GM19023 (cell line): ENCODE measurements around the gene ZNF71.

Experiments
- ATAC-seq: cut with Tn5 transposase; IDR thresholded peaks from one replicate; pipeline ENCODE4 v1.9.1; 2021; ENCODE audit warnings: mild to moderate bottlenecking, moderate library complexity; ENCODE audit not compliant: unreplicated experiment

ZNF71 gene

DNA sequence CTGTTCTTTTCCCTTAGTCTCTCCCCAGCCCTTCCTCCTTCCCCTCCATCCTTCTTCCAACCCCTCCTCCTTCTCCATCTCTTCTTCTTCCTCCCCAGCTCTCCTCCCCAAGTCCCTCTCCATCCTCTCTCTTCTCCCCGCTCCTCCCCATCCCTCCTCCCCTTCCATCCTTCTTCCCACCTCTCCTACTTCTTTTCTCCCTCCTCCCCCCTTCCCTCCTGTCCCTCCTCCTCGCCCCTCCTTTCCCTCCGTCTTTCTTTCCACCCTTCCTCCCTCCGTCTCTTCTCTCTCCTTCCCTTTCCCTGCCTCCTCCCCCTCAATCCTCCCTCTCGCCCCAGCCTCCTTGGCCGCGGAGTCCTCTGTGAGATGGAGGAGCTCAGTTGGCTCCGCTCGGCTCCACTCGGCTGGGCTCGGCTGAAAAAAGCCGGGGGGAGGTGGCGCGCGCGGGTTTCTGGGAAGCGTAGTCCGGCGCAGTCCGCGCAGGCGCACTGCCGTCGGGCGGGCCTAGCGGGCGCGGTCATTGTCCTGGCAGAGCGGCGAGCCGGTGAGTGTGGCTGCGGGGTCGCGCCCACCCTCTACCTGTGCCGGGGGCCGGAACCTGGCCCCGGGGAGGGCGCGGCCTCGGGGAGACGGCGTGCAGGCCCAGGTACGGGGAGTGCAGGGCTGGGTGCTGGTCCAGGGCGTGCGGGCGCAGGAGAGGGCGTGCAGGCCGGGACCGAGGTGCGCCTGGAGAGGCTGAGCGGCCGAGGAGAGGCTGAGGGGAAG is at the start of gene ZNF71:
TSS of gene ZNF71 (plus strand) at position 520 of the 765 bp plus-strand sequence. CDS start 6,257 bp downstream, outside the sequence.
- peak; percentile 88 for ATAC-seq

DNA sequence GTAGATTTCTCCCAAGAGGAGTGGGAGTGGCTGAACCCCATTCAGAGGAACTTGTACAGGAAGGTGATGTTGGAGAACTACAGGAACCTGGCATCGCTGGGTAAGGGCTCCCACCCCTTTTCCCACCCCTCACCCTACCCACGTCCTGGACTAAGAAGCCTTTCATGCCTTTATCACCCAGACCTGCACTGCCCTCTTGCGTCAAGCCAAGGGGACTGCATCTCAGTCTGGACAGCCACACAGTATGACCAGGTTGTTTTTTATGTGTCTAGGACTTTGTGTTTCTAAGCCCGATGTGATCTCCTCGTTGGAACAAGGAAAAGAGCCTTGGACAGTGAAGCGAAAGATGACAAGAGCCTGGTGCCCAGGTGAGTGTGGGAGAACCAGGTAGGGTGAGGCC is 47.6 kb upstream of the ZNF71 start:
- ATAC-seq: no peak

DNA sequence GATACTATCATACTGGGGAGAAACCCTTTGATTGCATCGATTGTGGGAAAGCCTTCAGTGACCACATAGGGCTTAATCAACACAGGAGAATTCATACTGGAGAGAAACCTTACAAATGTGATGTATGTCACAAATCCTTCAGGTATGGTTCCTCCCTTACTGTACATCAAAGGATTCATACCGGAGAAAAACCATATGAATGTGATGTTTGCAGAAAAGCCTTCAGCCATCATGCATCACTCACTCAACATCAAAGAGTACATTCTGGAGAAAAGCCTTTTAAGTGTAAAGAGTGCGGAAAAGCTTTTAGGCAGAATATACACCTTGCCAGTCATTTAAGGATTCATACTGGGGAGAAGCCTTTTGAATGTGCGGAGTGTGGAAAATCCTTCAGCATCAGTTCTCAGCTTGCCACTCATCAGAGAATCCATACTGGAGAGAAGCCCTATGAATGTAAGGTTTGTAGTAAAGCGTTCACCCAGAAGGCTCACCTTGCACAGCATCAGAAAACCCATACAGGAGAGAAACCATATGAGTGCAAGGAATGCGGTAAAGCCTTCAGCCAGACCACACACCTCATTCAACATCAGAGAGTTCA is 40.7 kb upstream of the ZNF71 start:
- ATAC-seq: no peak

DNA sequence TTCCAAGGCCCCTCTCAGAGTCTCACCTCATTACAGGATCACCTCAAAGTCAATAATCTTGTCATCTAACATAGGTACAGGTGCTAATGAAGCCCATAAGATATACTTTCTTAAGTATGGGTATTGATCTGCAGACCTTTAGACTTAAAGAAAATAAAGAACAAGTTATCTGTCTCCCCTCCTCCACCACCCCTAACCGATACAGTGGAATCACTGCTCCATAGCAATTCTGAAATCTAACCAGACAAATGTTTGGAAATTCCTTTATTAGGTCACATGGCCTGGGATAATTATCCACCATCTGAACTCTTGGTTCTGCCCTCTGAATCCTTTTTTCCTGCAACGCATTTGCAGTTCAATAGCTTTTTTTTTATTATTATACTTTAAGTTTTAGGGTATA is 32.3 kb upstream of the ZNF71 start:
- ATAC-seq: no peak

DNA sequence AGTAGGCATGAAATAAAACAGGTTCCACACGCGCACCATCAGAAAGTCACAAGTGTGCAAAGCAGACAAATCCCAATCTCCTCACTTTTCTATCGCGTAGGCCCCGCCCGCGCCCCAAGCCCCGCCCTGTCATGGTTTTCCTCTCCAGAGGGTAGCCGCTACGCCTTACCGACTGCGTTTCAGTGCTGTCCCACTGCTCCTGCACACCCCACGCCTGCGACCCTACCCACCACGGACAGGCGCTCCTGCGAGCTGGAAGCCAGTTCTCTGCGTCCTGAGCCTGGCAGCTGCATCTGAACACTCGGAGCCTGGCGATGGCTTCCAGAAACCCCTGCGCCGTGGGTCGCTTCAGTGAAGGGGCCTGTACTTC is 28.2 kb upstream of the ZNF71 start:
- peak; percentile 36 for ATAC-seq

DNA sequence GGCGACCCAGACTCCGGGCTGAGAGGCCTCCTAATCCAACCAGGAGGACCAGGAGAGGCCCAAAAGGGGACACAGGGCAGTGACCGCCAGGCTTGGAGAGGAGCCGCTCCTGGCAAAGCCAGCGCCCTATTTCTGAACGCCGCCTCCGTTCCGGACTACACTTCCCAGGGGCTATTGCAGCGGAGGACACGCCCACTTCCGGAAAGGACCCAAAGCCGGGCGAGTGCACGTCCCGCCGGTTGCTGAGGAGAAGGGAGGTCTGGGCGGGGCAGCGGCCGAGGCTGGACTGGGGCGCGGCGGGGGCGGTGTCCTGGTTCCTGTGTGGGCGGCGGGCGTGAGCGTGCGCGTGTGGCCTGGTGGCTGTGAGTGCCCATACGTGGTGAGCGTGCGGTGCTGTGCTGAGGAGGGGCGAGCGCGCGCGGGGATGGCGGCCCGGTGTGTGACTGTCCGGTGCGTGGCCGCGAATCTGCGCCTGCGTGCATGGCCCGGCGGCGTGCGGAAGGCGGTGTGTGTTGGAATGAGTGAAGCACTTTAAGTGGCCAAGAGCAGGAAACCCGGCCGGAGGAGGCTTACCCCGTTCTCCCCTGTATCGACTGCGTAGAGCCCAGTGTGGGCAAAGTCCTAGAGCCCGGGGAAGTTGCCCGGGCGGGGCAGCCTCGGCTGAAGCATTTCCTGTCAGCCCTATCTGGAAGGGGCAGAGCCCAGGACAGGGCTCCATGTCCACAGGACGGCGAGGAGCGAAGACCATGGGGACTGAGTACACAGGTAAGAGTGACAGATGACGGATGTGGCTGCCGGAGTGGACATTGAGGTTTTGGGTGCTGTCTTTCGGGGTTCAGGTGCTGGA is 27.6 kb upstream of the ZNF71 start, which contains the start of gene ZNF470:
TSS of gene ZNF470 (plus strand) at position 195 of the 847 bp plus-strand sequence. CDS start 2,844 bp downstream, outside the sequence.
- ATAC-seq: peak; percentile 98

DNA sequence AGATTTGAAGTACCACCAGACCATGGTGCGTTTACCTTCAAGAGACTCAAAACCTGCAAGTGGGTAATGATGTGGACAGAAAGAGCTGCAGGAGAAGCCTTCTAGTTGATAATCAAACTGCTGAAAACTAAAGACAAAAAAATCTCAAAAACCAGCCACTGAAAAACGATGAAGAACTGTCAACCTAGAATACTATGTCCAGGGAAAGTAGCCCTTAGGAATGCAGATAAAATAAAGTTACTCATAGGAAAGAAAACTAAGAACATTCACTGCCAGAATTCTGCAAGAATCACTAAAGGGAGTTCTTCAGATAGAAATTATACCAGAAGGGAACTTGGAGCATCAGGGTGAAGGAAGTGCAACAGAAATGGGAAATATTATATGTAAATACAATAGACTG is 22.5 kb upstream of the ZNF71 start:
- ATAC-seq: no peak

DNA sequence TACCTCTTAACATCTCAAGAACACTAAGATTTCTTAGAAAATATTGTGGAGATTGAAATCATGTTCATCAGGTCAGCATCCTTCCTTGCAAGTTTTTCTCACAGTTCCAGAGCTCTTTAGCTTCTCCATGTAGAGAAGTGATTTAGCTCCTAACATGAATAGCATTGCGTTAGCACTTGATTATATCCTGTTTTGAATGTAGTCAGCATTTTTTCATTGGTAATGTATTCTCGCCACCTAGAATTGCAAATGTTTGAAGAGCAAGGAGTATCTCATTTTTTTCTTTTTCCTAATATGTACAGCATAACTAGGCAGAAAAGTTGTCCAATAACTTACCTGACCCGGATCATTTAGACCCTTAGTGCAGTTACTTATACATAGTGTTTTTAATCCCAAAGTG is 21.2 kb upstream of the ZNF71 start:
- ATAC-seq: no peak

DNA sequence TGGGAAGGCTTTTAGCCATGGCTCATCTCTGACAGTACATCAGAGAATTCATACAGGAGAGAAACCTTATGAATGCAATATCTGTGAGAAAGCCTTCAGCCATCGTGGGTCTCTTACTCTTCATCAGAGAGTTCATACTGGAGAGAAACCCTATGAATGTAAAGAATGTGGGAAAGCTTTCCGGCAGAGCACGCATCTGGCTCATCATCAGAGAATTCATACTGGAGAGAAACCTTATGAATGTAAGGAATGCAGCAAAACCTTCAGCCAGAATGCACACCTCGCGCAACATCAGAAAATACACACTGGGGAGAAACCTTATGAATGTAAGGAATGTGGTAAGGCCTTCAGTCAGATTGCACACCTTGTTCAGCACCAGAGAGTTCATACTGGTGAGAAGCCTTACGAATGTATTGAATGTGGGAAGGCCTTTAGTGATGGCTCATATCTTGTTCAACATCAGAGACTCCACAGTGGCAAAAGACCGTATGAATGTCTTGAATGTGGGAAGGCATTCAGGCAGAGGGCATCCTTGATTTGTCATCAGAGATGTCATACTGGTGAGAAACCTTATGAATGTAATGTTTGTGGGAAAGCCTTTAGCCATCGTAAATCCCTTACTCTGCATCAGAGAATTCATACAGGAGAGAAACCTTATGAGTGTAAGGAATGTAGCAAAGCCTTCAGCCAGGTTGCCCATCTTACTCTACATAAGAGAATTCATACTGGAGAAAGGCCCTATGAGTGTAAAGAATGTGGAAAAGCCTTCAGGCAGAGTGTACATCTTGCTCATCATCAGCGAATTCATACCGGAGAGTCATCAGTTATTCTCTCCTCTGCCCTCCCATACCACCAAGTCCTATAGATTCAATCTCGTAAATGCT is 17.1 kb upstream of the ZNF71 start:
- no peak for ATAC-seq

DNA sequence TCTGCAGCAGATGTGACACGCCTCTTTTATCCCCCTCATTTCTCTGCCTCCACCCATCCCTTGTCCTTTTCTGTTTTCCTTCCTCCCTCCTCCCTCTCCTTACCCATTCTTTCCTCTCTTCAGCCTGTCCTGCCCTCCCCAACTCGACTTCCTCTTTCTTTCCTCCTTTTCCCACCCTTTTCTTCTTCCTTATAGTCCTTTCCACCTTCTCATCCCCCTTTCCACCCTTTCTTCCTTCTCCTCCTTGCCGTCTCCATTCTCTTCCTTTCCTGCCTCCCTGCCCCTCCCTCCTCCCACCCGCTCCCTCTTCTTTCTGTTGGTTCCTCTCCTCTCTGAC is 688 bp upstream of the ZNF71 start:
- ATAC-seq: no peak

DNA sequence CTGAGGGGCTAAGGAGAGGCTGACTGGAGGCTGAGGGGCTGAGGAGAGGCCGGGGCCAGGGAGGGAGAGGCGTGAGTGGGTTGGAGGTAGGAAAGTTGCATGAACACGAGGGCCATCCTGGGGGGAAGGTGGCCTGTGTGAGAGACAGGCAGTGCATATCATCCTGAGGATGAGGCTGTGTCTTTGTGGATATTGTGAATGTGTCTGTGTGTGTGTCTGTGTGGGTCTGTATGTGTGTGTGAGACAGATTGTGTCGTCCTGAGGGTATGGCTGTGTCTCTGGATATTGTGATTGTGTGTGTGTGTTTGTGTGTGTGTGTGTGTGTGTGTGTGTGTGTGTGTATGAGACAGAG is 422 bp downstream of the ZNF71 start:
- no peak for ATAC-seq

DNA sequence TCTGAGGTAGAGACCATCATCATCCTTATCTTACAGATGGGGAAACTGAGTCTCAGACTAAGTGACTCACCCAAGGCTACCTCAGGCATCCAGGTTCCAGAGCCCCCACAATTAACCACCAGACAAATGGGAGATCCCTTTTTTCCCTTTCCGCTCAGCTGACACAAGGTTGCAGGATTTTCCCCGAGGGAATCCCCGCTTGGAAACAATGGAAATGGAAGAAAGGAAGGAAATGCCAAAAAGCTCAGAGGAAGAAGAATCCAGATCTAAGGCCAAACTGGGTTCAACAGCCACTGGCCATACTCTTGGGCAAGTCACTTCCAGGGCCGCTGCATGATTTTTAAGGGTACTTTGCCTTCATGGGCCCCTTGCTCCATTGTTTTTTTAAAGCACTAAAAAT is 1.6 kb downstream of the ZNF71 start:
- no peak for ATAC-seq

DNA sequence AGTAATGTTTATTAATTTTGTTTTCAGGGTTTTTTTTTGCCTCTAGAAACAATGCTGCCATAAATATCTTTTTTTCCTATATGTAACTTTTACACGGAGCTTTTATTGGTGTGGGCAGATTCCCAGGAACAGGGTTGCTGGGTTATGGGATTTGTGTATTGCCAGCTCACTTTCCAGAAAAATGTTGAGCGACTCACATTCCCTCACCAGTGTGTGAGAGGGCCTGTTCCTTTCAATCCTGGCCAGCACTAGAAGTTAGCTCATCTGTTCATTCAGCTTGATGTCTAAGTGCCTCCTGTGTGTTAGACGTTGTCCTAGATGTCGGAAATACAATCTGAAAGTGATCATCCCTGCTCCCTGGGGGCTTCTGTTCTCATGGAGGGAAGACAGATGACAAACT is 2.6 kb downstream of the ZNF71 start:
- ATAC-seq: no peak

DNA sequence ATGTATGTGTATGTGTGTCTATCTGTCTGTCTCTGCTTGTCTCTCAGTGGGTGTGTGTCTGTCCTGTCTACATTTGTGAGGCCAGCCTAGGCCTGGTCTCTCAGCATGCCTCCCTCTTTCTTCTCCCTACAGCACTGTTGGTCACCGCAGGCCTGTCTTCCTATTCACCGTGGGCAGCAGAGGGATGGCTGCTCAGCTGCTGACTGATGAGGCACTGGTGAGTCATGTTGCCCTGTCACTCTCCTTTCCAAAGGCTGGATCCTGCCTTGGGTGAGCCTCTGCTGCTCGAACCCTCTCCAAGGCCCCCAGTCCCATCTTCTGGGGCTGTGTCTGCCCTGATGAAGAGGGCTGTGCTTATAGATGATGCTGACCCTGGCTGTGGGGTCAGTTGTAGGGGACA is 6.3 kb downstream of the ZNF71 start:
- no peak for ATAC-seq

DNA sequence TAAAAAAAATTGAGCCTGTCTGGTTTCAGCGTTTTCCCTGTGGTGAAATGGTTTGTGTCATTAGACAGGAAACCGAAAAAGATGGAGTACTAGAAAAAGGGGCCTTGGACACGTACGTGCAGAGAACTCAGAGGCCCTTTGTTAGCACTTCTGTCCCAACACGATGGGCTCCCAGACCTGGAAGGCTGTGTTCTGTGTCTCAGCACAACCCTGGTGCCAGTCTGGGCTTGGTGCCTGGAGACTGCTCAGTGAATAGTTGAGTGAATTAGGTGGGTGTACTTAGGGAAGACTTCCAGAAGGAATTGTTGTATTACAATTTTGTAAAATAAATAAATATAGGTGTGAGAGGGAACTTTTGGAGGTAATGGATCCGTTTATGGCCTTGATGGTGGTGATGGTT is 8.7 kb downstream of the ZNF71 start:
- ATAC-seq: no peak

DNA sequence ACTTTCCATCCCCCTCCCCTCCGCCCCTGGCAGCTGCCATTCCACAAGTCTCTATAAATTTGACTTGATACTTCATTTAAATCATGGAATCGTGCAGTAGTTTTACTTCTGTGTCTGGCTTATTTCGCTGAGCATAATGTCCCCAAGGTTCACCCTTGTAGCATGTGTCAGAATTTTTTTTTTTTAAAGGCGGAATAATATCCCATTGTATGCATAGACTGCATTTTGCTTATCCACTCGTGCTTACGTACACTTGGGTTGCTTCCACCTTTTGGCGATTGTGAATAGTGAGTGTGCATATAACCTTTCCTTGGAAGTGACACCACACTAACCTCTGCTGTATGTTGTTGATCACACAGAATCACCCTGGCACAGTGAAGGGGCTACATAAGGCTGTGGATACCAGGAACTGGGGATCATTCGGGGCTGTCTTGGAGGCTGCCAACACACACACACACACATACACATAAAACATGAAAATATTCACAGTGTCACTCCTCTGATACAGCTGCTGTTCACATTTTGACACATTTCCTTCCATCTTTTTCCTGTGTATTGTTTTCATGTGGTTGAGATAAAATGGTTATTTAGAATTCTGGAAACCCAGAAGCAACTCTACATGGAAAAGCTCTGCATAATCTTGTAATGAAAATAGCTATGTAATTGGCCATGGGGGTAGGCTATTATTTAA is 13.3 kb downstream of the ZNF71 start:
- no peak for ATAC-seq

DNA sequence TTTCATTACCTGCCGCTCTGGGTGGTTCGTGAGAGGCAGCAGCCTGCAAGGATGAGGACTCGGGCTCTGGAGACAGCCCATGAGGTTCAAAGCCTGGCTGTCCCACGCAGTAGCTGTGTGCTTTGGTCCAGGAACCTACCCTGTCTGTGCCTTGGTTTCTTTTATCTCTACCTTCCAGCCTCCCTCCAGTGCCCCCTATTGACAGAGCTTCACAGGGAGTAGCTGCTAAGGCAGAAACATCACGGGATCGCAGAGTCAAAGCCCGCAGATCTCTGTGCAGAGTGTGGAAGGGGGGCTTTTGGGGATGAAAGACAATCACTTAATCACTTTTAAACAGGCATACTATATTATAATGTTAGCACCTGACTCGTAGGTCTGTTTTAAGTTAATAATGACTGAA is 16.2 kb downstream of the ZNF71 start:
- no peak for ATAC-seq

DNA sequence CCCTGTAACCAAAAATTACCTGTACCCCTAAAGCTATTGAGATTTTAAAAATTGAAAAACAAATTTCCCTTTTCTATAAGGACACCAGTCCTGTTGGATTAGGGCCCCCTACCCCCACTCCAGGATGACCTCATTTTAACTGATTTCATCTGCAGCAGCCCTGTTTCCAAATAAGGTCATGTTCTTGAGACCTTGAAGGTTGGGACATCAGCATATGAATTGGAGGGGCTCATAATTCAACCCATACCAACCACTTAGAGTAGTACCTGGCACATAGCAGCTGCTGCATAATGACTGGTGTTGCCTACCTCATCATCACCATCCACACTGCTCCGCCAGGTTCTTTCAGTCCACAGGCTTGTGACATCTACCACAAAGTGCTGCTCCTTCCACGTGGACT is 17.6 kb downstream of the ZNF71 start:
- no peak for ATAC-seq

DNA sequence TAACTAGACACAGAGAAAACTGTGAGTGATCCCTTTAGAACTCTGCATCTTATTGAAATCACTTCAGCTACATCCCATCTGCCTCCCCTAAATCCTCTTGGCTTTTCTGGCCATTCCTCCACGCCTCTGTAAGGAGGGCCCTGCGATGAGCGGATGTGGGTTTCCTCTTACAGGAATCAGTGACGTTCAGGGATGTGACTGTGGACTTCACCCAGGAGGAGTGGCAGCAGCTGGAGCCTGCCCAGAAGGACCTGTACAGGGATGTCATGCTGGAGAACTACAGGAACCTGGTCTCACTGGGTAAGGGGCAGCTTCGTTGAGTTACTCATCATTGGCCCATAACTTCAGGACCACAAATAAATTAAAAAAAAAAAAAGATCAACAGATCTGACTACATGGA is 18.5 kb downstream of the ZNF71 start:
- ATAC-seq: no peak

DNA sequence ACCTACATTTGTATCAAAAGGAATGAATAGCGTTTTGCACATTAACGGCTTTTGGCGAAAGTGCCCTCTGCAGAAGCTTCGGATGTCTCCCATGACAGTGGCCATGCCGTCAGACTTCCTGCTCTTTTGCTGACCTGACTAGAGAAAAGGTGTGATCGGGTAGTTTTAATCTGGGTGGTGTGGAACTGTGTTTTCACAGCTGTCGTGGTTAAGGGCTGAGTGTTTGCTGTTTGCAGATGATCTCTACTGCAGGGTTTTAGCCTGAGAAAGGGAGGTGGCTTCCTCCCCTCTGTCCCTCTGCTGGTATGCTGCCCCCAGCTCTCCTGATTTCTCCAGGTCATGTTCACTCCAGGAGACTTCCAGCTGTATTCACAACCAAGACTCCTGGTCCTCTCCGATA is 22.4 kb downstream of the ZNF71 start:
- ATAC-seq: no peak
